ACC112 (cell line): ENCODE results near the gene DAGLA.

Experiments
- H2AFZ ChIP-seq: fragments of 200-600 bp; sonication (generic); one replicate; pipeline ENCODE4 v1.6.0; 2017; ENCODE audit warnings: antibody characterized with exemption, low read length; ENCODE audit not compliant: unreplicated experiment
- H3K27ac ChIP-seq: fragments of 200-600 bp; sonication (generic); 2 replicates; pipeline ENCODE4 v1.5.1; 2014; ENCODE audit warnings: low read depth, mild to moderate bottlenecking, antibody characterized with exemption, low read length, moderate library complexity
- H3K27me3 ChIP-seq: fragments of 200-600 bp; sonication (generic); 2 replicates; pipeline ENCODE4 v1.6.1; 2014; ENCODE audit warnings: mild to moderate bottlenecking, antibody characterized with exemption, low read length, moderate library complexity, mixed read lengths; ENCODE audit not compliant: insufficient read depth
- H3K36me3 ChIP-seq: fragments of 200-600 bp; sonication (generic); 2 replicates; pipeline ENCODE4 v1.6.1; 2016; ENCODE audit warnings: mild to moderate bottlenecking, antibody characterized with exemption, low read length, moderate library complexity, mixed read lengths; ENCODE audit not compliant: insufficient read depth
- H3K4me1 ChIP-seq: fragments of 200-600 bp; sonication (generic); one replicate; pipeline ENCODE4 v1.6.1; 2016; ENCODE audit warnings: low read length, mixed read lengths; ENCODE audit not compliant: insufficient read depth, unreplicated experiment, control insufficient read depth
- H3K4me3 ChIP-seq: fragments of 200-600 bp; sonication (generic); 2 replicates; pipeline ENCODE4 v1.5.1; 2014; ENCODE audit warnings: mild to moderate bottlenecking, low read depth, low read length
- H3K79me2 ChIP-seq: fragments of 200-600 bp; sonication (generic); one replicate; pipeline ENCODE4 v1.6.0; 2016; ENCODE audit warnings: low read length; ENCODE audit not compliant: control insufficient read depth, unreplicated experiment, insufficient read depth

Gene DAGLA

DNA sequence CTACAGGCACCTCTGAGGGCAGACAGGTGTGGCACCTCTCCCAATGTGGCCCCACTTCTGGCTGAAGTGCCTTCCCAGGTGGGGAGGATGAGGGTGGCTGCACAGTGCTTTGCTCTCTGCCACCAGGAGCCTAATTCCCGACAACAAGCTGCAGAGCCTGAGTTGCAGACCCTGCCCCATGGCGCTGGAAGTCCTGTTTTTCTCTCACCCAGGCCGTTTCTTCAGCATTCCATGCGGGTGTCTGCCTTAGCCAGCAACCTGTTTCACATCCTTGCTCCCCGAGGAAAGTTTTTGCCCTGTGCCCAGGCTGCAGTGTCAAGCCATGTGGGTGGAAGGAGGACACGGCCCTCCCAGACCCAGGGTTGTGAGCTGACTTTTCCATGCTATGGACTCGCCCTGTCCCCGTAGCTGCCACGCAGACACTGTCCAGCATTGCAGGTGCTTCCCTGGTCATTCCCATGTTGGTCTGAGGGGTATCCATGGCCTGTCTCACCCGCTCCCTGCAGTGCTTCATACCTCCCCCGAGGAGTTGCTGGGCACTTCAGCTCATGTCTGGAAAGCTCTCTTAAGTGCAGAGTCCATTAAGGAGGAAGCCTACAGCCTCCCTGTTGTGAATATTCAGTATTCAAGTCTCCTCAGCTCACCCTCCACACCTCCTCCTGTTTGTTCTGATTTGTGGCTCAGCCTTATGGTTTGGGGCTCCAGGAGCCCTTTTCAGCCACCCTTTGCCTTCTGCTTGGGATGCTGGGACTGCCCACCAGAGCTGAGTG, 2.9 kb downstream of the DAGLA start:
- no peaks in the 10 kb centered on the region for H3K79me2 ChIP-seq
- H3K27me3 ChIP-seq, result no peaks in the 10 kb centered on the region
- no peaks in the 10 kb centered on the region for H3K36me3 ChIP-seq
- H2AFZ ChIP-seq, result no peak overlapping the region
- no peak overlapping the region for H3K4me3 ChIP-seq
- H3K4me1 ChIP-seq, result peaks cover 16% of the 10 kb centered on the region
- H3K27ac ChIP-seq, result no peak overlapping the region

DNA sequence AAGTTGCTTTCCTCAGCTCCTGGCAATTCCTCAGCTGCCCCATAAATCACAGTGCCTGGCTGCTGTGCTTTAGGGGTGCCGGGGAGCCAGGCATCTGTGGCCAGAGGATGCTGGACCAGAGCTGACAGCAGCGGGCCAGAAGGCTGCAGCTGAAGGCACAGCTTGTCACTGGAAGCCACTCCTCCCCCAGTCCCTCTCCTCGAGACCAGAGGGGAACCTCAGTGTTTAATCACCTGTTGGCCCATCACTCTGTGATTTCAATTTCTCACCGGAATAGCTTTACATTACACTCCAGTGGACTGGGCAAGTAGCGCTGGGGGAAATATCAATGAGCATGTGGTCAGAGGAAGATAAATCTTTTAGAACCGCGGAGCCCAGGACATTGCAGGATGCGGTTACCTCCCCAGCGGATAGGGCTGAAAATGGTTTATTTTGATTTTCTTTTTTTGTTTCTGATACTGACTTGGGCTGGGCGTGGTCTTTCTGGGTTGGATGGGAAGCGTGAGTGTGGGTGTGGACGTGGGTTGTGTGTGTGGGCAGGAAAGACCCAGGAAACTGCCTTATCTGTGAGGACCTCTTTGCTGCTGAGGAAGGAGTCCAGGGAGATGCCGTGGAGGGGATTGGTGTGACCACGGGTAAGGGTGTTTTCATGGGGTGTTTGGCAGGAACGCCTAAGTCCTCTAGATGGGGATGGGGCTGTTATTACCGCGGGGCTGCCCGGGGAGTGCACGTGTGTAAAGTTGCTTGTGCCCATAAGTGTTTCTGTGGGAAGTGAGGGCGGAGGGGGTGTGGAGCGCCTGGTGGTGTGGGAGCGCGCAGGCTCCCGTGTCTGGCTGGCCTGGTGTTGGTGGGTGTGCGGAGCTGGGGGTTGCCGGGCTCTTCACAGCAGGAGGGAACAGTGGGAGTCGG, 4.0 kb downstream of the DAGLA start:
- Histone ChIP-seq H3K79me2 (no peaks in the 10 kb centered on the region), H3K27me3 (no peaks in the 10 kb centered on the region), H3K4me3 (no peak overlapping the region), H3K4me1 (peaks cover 27% of the 10 kb centered on the region), H3K27ac (no peak overlapping the region), H3K36me3 (no peaks in the 10 kb centered on the region), H2AFZ (no peak overlapping the region)

DNA sequence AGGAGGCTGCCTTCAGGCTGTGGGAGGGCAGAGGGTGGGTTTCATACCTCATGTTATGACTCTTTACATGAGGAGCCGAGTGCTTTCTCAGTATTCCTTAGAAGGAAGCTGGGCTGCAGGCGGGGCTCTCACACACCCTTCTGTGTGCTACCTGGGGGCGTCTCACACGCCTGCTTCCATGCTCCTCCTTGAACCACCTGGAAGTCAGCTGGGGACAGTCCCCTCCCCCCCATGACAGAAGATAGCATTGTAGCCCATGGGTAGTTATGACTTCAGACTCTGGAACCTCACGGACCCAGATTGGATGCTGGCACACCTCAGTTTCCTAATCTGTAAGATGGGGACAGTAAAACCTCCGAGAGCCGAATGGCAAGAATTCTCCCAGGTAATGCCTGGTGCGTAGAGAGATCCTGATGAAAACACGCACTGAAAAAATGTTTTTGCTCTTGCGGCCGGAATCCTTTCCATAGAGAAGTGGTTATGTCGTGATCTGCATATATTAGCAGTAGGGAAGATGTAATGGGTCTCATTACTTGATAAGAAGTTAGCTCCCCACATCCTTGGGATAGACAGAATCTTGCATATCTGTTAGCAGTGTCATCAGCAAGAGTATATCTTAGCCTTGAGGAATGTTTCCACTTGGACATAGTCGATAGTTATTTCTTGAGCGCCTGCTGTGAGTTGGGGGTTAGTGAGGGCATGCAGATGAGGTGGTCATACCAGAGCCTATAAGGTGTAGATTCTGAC, 4.9 kb downstream of the DAGLA start:
- H3K79me2 ChIP-seq, result no peaks in the 10 kb centered on the region
- H3K36me3 ChIP-seq, result no peaks in the 10 kb centered on the region
- no peaks in the 10 kb centered on the region for H3K27me3 ChIP-seq

DNA sequence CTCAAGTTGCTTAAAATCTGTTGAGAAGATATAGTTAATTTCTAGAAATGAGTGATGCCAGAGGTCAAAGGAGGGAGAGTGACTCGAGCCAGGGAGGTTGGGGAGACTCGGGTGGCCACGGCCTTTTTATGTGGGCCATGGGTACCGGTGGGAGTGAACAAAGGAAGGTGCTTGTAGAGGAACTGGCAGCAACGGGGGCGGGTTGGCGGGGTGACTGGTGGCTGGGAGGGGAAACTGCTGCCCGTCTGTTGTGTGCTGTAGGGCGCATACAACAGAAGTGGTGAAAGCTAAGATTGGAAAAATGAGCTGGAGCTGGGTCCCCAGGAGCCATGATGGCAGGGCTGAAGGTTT, 5.4 kb downstream of the DAGLA start:
- no peaks in the 10 kb centered on the region for H3K36me3 ChIP-seq
- peaks cover 28% of the 10 kb centered on the region for H3K4me1 ChIP-seq
- no peak overlapping the region for H3K4me3 ChIP-seq
- no peaks in the 10 kb centered on the region for H3K27me3 ChIP-seq
- H2AFZ ChIP-seq, result no peak overlapping the region
- no peak overlapping the region for H3K27ac ChIP-seq
- no peaks in the 10 kb centered on the region for H3K79me2 ChIP-seq

More for the DNA sequence above, 4.9 kb downstream of the DAGLA start:
- Histone ChIP-seq H3K4me3 (no peak overlapping the region), H3K4me1 (peaks cover 28% of the 10 kb centered on the region), H2AFZ (no peak overlapping the region), H3K27ac (no peak overlapping the region)

DNA sequence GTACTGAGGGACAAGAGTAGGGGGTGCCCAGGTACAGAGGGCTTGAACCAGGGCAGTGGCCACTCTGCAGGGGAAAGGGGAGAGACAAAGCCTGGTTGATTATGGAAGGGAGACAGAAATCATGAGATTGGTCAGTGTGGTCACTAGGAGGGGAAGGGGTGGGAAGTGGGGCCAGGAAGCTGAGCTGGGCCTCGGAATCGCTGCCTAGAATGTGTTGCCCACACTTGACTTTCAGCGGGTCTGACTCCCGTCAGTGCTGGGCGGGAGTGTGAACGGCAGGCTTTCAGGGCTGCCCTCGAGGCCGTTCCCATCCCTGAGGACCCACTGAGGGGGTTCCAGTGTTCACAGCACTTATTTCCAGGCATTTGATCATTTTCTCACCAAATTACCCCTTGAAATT, 5.9 kb downstream of the DAGLA start:
- H3K27ac ChIP-seq, result no peak overlapping the region
- H3K4me1 ChIP-seq, result peaks cover 23% of the 10 kb centered on the region
- no peaks in the 10 kb centered on the region for H3K27me3 ChIP-seq
- H3K79me2 ChIP-seq, result no peaks in the 10 kb centered on the region
- H3K4me3 ChIP-seq, result no peak overlapping the region
- no peaks in the 10 kb centered on the region for H3K36me3 ChIP-seq
- no peak overlapping the region for H2AFZ ChIP-seq

DNA sequence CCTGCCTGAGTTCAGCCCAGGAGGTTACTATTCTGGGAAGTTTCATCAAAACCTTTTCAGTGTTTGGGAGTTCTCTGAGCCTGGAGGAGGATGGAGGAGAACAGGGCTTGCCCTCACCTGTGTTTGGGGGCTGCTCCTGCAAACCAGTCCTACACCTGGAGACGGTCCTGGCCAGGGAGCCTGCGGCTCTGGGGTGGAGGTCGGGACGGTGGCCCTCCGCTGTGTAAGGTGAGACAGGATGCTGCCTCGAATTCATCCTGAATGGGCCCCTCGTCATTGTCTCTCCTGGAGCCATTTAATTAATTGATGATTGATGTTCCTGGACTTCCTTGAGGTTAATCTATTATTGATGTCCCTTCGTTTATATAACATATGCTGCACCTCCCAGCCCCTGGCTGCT, 6.3 kb downstream of the DAGLA start:
- no peak overlapping the region for H2AFZ ChIP-seq
- no peaks in the 10 kb centered on the region for H3K79me2 ChIP-seq
- H3K36me3 ChIP-seq, result no peaks in the 10 kb centered on the region
- H3K27me3 ChIP-seq, result no peaks in the 10 kb centered on the region
- H3K27ac ChIP-seq, result no peak overlapping the region
- peaks cover 23% of the 10 kb centered on the region for H3K4me1 ChIP-seq
- H3K4me3 ChIP-seq, result no peak overlapping the region

DNA sequence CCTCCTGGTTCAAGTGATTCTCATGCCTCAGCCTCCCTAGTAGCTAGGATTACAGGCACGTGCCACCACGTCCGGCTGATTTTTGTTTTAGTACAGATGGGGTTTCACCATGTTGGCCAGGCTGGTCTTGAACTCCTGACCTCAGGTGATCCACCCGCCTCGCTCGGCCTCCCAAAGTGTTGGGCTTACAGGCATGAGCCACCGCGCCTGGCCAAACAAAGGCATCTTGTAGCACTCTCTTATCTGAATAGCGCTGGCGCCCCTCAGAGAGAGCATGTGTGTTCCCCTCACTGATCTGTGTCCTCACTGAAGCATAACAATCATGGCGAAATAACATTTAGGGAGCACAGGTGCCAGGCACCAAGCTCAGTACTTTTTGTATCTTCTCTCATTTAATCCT, 7.2 kb downstream of the DAGLA start:
- Histone ChIP-seq H3K36me3 (no peaks in the 10 kb centered on the region), H3K4me3 (no peak overlapping the region), H3K27ac (no peak overlapping the region), H2AFZ (no peak overlapping the region), H3K79me2 (no peaks in the 10 kb centered on the region), H3K4me1 (peaks cover 14% of the 10 kb centered on the region), H3K27me3 (no peaks in the 10 kb centered on the region)

DNA sequence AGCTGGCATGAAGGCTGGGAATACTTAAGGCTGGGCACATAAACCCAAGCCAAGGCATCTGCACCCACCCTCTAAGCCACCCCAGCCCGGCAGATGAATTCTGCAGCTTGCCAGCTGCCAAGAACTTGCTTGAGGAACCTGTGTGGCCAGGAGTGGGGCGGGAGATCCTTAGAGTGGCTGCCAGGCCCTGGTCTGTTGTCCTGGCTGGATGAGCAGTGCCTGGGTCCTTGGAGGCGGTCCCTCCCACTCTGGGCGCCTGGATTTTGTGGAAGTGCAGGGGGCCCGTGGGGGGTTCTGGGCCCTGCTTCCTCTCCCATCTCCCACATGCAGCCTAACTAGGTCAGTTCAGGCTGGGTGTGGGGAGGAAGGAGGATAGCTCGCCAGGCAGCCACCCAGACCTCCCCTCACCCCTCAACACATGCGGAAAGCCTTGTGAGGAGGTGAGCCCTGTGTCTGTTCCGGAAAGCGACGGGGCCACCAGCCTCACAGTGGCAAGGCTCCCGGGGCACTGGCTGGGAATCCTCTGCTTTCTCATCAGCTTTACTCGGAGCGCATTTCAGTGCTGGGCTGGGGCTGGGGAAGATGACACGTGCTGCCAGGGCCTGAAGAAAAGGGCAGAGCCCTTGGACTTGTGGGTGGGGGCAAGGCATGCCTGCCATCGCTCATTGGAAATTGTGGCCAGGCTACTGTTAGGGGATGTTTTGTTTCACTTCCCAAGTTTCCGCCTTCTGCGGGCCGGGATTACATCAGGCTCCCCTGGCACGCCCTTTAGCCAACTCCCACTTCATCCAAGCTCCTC, 8.4 kb downstream of the DAGLA start:
- Histone ChIP-seq H3K27me3 (no peaks in the 10 kb centered on the region), H2AFZ (peak overlapping the region; percentile 92), H3K4me1 (peaks cover 14% of the 10 kb centered on the region), H3K79me2 (no peaks in the 10 kb centered on the region), H3K36me3 (no peaks in the 10 kb centered on the region), H3K4me3 (peak overlapping the region; percentile 71), H3K27ac (peak overlapping the region; percentile 63)

DNA sequence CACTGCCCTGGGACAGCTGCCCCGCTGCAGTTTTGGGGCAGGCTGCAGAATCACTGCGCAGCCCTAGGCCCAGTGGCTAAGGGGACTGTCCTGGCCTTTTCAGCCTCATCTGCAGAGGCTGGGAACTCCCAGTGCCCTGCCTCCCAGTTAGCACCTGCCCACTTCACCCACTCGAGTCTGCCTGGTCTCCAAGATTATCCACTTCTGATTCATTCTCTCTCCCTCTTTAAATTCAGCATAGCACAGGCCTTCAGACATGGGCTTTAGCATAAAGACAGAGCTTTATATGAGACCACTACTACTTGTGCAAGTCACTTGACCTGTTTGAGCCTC, 8.9 kb downstream of the DAGLA start:
- no peaks in the 10 kb centered on the region for H3K79me2 ChIP-seq
- peak overlapping the region; percentile 71 for H3K4me3 ChIP-seq

DNA sequence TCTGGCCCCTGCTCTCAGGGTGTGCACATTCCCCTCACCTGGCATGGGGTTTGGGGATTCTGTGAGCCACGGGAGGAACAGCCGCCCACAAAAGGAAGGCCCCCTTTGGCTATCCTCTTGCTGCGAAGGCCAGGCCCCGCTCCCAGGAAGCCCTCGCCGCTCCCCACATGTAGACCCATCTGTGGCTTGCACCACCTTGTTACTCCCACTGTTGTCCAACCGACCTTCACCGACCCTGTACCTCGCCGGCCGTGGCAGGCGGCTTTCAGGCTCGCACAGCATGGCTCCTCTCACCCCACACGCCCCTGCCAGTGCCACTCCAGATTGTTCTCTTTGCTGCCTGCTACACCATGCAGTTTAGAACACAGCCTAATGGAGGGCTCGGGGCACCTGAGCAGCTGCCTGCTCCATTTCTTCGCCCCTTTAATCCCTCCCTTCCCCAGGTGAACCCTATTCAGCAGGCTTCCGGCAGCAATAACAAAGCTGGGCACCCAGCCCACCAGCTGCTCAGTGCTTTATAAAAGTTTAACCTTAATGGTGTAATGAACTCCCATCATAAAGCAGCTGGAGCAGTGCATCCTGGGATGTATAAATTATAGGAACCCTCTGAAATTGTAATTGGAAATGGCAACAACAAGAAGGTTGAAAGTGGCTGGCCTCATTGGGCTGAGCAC, 10.7 kb downstream of the DAGLA start:
- Histone ChIP-seq H3K79me2 (no peaks in the 10 kb centered on the region), H3K4me1 (peaks cover 33% of the 10 kb centered on the region), H3K27me3 (no peaks in the 10 kb centered on the region), H2AFZ (no peak overlapping the region), H3K4me3 (no peak overlapping the region), H3K36me3 (no peaks in the 10 kb centered on the region), H3K27ac (no peak overlapping the region)

More for the DNA sequence above, 8.9 kb downstream of the DAGLA start:
- no peaks in the 10 kb centered on the region for H3K27me3 ChIP-seq
- no peak overlapping the region for H3K27ac ChIP-seq
- H3K4me1 ChIP-seq, result peaks cover 19% of the 10 kb centered on the region
- H2AFZ ChIP-seq, result peak overlapping the region; percentile 92
- no peaks in the 10 kb centered on the region for H3K36me3 ChIP-seq
